Fibroblast of skin of right biceps (primary cell): ENCODE results near the gene GARIN5B.
"Not testable (repeated sequence)": the region's sequence is repeated elsewhere in the genome, so short reads cannot be mapped to it uniquely, and the experiment has no call there.

Experiments used
- DNase-seq: peaks from one replicate; pipeline ENCODE4 v3.0.0-alpha.2; 2013

GARIN5B gene

DNA sequence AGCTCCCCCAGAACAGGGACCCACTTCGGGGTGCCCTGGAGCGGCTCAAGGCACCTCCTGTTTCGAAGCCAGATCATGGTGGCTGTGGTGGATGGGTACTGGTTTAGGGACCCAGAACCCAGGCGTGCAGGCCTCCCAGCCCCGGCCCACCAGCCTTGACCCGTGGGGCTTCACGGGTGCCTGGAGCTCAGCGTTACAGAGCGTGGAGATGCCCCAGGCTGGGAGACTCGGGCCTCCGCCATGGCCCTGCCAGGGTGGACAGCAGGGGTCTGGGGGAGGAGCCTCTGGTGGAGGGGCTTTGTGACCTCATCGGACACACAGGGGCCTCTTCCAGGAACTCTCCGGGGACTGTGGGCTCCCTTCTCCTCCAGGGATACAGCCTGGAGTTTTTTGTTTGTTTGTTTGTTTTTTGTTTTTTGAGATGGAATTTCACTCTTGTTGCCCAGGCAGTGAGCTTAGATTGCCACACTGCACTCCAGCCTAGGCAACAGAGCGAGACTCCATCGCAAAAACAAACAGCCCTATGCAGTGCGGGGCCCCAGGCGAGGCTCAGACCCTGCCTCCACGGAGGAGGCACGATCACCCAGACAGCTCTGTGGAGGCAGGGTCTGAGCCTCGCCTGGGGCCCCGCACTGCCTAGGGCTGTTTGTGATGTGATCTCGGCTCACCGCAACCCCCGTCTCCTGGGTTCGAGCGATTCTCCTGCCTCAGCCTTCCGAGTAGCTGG, at the start of gene GARIN5B:
Gene GARIN5B, minus strand, starts transcription at position 271 of the 727 bp plus-strand sequence. Its CDS starts 194 bp downstream, at position 77.
- no peak for DNase-seq

DNA sequence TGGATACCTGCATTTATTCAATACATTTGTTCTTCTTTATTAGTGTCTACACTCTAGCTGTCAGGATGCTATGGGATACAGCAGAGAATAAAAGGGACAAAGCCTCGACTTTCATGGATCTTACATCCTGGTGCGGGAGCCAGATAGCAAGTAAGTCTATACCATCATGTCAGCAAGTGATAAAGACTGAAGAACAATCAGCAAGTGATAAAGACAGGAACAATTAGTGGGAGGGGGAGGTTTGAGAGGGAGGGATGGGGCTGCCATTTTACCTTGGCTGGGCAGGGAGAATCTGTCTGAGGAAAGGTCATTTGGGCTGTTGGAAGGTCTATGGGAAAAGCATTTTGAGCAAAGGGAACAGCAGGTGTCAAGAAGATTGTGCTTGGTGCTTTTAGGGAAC, 47.1 kb upstream of the GARIN5B start:
- no peak for DNase-seq

- not testable (repeated sequence) for DNase-seq
These were observed 46.1 kb upstream of the GARIN5B start for GRCh38 chr19:55409179-55409578.

DNA sequence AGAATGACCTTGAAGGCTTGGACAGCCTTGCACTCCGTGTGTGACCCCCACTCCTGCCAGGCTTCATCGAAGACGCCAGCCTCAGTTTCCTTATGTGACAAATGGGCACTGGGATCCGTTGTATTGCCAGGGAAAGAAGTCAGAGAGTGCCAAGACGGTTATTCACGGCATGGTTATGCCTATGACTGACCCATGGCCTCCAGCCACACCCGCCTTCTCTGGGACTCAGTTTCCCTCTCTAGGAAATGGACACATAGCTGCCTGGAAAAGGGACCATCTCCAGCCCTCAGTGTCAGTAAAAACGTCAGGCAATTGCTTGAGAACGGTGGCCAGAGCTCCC, 45.4 kb upstream of the GARIN5B start:
- no peak for DNase-seq

GRCh38 chr19:55407800-55408532, 44.9 kb upstream of the GARIN5B start:
- peak; percentile 100 for DNase-seq

GRCh38 chr19:55407550-55407799, 44.4 kb upstream of the GARIN5B start, which contains the start of gene UBE2S:
Gene UBE2S (minus strand): TSS chr19:55407788. CDS start chr19:55407589, 199 bp downstream.
- not testable (repeated sequence) for DNase-seq

GRCh38 chr19:55406826-55407549, 43.9 kb upstream of the GARIN5B start:
- peak; percentile 19 for DNase-seq

- DNase-seq, result no peak
These were observed 43.2 kb upstream of the GARIN5B start for GRCh38 chr19:55406091-55406825.

GRCh38 chr19:55405638-55406037, 42.6 kb upstream of the GARIN5B start:
- no peak for DNase-seq

GRCh38 chr19:55402509-55402908, 39.4 kb upstream of the GARIN5B start:
- DNase-seq, result no peak

DNA sequence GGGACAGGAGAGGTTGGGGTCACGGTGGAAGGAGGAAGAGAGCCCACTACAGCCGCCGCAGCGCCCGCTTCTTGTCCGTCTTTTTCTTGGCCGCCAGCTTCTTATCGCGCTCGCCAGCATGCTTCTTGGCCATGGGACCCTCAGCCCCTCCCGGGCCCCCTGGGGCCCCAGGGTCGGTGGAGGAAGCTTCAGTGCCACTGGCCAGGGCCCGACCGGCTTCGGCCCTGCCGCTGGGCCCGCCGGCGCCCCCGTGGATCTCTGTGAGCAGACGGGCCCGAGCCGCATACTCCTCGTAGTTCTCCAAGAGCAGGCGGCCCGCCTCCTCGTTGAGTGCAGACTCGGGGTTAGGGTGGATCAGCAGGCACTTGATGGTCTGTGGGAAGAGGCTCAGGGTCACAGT, 38.3 kb upstream of the GARIN5B start:
- DNase-seq, result not testable (repeated sequence)

GRCh38 chr19:55400281-55401087, 37.4 kb upstream of the GARIN5B start:
- DNase-seq, result no peak

DNA sequence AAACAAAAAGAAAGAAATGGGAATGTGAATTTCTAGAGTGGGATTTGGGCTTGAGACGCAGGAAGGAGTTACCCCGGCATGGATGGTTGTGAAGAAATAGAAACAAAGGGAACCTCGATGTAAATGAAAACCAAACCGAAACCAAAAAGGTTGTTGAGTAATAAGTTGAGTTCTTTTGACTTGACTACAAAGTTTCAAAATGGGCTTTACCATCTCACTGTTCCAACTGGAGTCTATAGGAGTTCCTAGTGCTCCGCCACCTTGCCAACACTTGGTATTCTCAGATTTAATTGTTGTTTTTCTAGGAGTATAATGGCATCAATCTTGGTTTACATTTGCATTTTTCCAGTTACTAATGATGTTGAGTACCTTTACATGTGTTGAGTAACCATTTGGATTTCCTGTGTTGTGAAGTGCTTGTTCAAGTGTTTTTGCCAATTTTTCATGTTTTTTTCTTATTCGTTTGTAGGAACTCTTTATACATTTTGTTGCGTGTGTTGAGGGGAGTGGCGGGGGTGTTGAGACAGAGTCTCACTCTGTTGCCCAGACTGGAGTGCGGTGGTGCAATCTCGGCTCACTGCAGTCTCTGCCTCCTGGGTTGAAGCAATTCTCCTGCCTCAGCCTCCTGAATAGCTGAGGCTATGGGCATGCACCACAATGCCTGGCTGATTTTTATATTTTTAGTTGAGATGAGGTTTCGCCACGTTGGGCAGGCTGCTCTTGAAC, 35.3 kb upstream of the GARIN5B start:
- DNase-seq, result no peak

- no peak for DNase-seq
These were observed 30.0 kb upstream of the GARIN5B start for GRCh38 chr19:55392820-55393761.

DNA sequence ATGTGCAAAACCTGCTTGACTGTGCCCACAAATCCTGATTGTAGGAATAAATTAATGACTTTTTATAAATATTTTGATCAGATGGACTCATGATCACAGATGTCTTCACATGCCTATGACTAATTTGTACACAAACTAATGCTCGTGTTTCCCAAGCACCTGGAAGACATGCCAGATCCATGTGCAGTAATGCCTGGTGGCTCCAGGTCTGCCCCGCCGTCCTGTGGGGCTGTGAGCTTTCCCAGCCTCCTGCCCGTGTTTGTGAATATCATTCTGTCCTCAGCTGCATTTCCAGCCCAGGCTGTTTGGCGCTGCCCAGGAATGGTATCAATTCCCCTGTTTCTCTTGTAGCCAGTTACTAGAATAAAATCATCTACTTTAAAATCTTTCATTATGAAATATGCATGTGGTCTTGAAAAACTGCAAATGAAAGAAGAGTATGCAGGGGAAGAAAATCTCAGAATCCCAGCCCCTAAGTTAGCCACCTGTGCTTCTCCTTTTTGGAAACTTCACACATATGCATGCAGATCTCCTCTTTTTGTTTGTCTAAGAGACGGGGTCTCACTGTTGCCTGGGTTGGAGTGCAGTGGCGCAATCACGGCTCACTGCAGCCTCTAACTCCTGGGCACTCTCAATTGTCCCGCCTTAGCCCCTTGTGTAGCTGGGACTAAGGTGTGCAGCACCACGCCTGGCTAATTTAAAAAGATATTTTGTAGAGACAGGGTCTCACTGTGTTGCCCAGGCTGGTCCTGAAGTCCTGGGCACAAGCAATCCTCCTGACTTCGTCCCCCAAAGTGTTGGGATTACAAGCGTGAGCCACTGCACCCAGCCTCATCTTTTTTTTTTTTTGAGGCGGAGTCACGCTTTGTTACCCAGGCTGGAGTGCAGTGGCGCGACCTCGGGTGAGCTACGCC, 28.9 kb upstream of the GARIN5B start:
- DNase-seq, result peak; percentile 30

DNA sequence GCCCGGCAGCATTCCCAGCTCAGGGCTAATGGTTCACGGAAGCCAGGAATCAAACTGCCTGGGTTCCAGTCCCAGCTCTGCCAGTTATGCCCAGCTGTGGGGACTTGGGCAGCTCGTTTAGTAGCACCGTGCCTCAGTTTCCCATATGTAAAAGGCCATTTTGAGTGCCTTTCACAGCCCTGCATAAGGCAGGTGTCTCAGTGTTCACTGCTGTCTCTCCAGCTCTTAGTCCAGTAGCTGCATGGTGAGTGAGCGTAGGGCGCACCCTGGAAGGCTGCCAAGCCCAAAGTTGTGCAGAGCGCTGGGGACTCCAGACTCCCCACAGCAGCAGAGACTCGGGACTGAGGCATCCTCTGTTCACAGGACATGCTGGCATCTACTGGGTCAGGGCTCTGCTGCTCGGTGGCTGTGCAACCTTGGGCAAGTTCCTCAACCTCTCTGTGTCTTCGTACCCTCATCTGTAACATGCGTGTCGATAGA, 28.2 kb upstream of the GARIN5B start:
- DNase-seq, result no peak

- DNase-seq, result no peak
These were observed 27.4 kb upstream of the GARIN5B start for GRCh38 chr19:55390461-55390880.

GRCh38 chr19:55389386-55390317, 26.6 kb upstream of the GARIN5B start:
- no peak for DNase-seq
